H9 (cell line): Measurements from ENCODE around the gene FAM120C. TPM values are rescaled to one million over a fixed set of nuclear protein-coding genes. Genes with fewer than 3 reads are reported as not detected.

Source experiments
- DNase-seq: peaks from one replicate; pipeline ENCODE4 v3.0.0-alpha.2; 2017
- H2AFZ ChIP-seq: one replicate; pipeline ENCODE4 v1.6.1; 2013; ENCODE audit warnings: mild to moderate bottlenecking, low read length, control low read depth, moderate library complexity
- H2AK5ac ChIP-seq: 2 replicates; pipeline ENCODE4 v1.6.1; 2013; ENCODE audit warnings: low read length, control low read depth, mixed read lengths; ENCODE audit not compliant: insufficient read length
- H2BK120ac ChIP-seq: one replicate; pipeline ENCODE4 v1.6.1; 2013; ENCODE audit warnings: low read depth, mild to moderate bottlenecking, low read length, control low read depth, inconsistent platforms; ENCODE audit not compliant: poor library complexity, severe bottlenecking
- H2BK12ac ChIP-seq: 2 replicates; pipeline ENCODE4 v1.6.1; 2013; ENCODE audit warnings: low read length, control low read depth, mixed read lengths, low read depth; ENCODE audit not compliant: insufficient read length
- H2BK15ac ChIP-seq: 2 replicates; pipeline ENCODE4 v1.6.1; 2013; ENCODE audit warnings: low read depth, low read length, control low read depth
- H2BK20ac ChIP-seq: one replicate; pipeline ENCODE4 v1.6.1; 2013; ENCODE audit warnings: low read depth, mild to moderate bottlenecking, low read length, control low read depth, inconsistent platforms; ENCODE audit not compliant: poor library complexity, severe bottlenecking
- H2BK5ac ChIP-seq: 2 replicates; pipeline ENCODE4 v1.6.1; 2013; ENCODE audit warnings: low read length, control low read depth, mixed read lengths; ENCODE audit not compliant: insufficient read length
- H3K14ac ChIP-seq: 2 replicates; pipeline ENCODE4 v1.6.1; 2013; ENCODE audit warnings: low read length, control low read depth; ENCODE audit not compliant: insufficient read depth
- H3K18ac ChIP-seq: 2 replicates; pipeline ENCODE4 v1.6.1; 2013; ENCODE audit warnings: low read depth, mild to moderate bottlenecking, mixed read lengths, low read length, control low read depth; ENCODE audit not compliant: insufficient read length
- H3K23ac ChIP-seq: 2 replicates; pipeline ENCODE4 v1.6.1; 2013; ENCODE audit warnings: low read length, control low read depth, mixed read lengths, low read depth; ENCODE audit not compliant: insufficient read length
- H3K23me2 ChIP-seq: 2 replicates; pipeline ENCODE4 v1.6.1; 2013; ENCODE audit warnings: low read depth, mild to moderate bottlenecking, mixed read lengths, low read length, control low read depth; ENCODE audit not compliant: insufficient read length, poor library complexity, severe bottlenecking
- H3K27ac ChIP-seq: 2 replicates; pipeline ENCODE4 v1.5.1; 2013; ENCODE audit warnings: low read length, control low read depth, mixed read lengths, low read depth; ENCODE audit not compliant: insufficient read length
- H3K27me3 ChIP-seq: 2 replicates; pipeline ENCODE4 v1.6.1; 2013; ENCODE audit warnings: low read length, control low read depth, inconsistent platforms; ENCODE audit not compliant: insufficient read depth
- H3K4ac ChIP-seq: 2 replicates; pipeline ENCODE4 v1.6.1; 2013; ENCODE audit warnings: low read depth, mild to moderate bottlenecking, control low read depth, inconsistent platforms, low read length, moderate library complexity
- H3K4me1 ChIP-seq: 2 replicates; pipeline ENCODE4 v1.6.1; 2013; ENCODE audit warnings: low read length, control low read depth, inconsistent platforms; ENCODE audit not compliant: insufficient read depth
- H3K4me2 ChIP-seq: 2 replicates; pipeline ENCODE4 v1.6.1; 2013; ENCODE audit warnings: low read length, control low read depth, mixed read lengths; ENCODE audit not compliant: insufficient read length, insufficient read depth
- H3K56ac ChIP-seq: 2 replicates; pipeline ENCODE4 v1.6.1; 2013; ENCODE audit warnings: low read depth, mild to moderate bottlenecking, mixed read lengths, low read length, control low read depth; ENCODE audit not compliant: insufficient read length
- H3K79me1 ChIP-seq: 2 replicates; pipeline ENCODE4 v1.6.1; 2013; ENCODE audit warnings: low read depth, mild to moderate bottlenecking, moderate library complexity, low read length, control low read depth, inconsistent platforms; ENCODE audit not compliant: insufficient read depth, poor library complexity, severe bottlenecking
- H3K79me2 ChIP-seq: 2 replicates; pipeline ENCODE4 v1.6.1; 2013; ENCODE audit warnings: low read length, control low read depth, inconsistent platforms; ENCODE audit not compliant: insufficient read depth
- H3K9ac ChIP-seq: 2 replicates; pipeline ENCODE4 v1.6.1; 2013; ENCODE audit warnings: low read length, control low read depth, mixed read lengths; ENCODE audit not compliant: insufficient read length; ENCODE audit errors: extremely low read depth
- H3K9me3 ChIP-seq: one replicate; pipeline ENCODE4 v1.6.1; 2013; ENCODE audit warnings: low read depth, low read length, inconsistent platforms; ENCODE audit not compliant: control insufficient read depth
- H3T11ph ChIP-seq: one replicate; pipeline ENCODE4 v1.6.1; 2013; ENCODE audit warnings: mild to moderate bottlenecking, low read length, control low read depth, inconsistent platforms
- H4K20me1 ChIP-seq: one replicate; pipeline ENCODE4 v1.6.1; 2013; ENCODE audit not compliant: control insufficient read depth, insufficient read length, insufficient read depth
- H4K5ac ChIP-seq: 2 replicates; pipeline ENCODE4 v1.6.1; 2013; ENCODE audit warnings: low read depth, mild to moderate bottlenecking, mixed read lengths, low read length, control low read depth; ENCODE audit not compliant: insufficient read length
- H4K8ac ChIP-seq: replicated peaks from 2 replicates; pipeline ENCODE4 v1.6.1; 2013; ENCODE audit warnings: low read length, control low read depth, mixed read lengths, low read depth; ENCODE audit not compliant: insufficient read length
- H4K91ac ChIP-seq: 2 replicates; pipeline ENCODE4 v1.6.1; 2013; ENCODE audit warnings: low read depth, mild to moderate bottlenecking, moderate library complexity, mixed read lengths, low read length, control low read depth; ENCODE audit not compliant: insufficient read length
- H3K27ac Mint-ChIP-seq, 3 experiments: 2 replicates in 2 of 3; 3 replicates in 1 of 3; pipeline ENCODE4 v1.8.0; 2020 to 2021; ENCODE audit warnings: mixed read lengths in 3 of 3, mild to moderate bottlenecking in 1 of 3, moderate library complexity in 1 of 3
- H3K27me3 Mint-ChIP-seq: 2 replicates; pipeline ENCODE4 v1.8.0; 2021; ENCODE audit warnings: low read depth, mild to moderate bottlenecking, moderate library complexity, mixed read lengths
- H3K36me3 Mint-ChIP-seq, 3 experiments: 2 replicates in 2 of 3; 3 replicates in 1 of 3; pipeline ENCODE4 v1.8.0; 2020 to 2021; ENCODE audit warnings: low read depth in 3 of 3, mixed read lengths in 3 of 3; ENCODE audit not compliant: insufficient read depth in 1 of 3
- H3K4me1 Mint-ChIP-seq, 2 experiments: 2 replicates each; pipeline ENCODE4 v1.8.0; 2020; ENCODE audit warnings: mixed read lengths in 2 of 2
- H3K4me3 Mint-ChIP-seq, 2 experiments: 2 replicates in 1 of 2; 3 replicates in 1 of 2; pipeline ENCODE4 v1.8.0; 2020 to 2021; ENCODE audit warnings: mild to moderate bottlenecking in 2 of 2, mixed read lengths in 2 of 2, moderate library complexity in 1 of 2
- H3K9me3 Mint-ChIP-seq, 2 experiments: 2 replicates in 1 of 2; 3 replicates in 1 of 2; pipeline ENCODE4 v1.8.0; 2020; ENCODE audit warnings: mild to moderate bottlenecking in 2 of 2, mixed read lengths in 2 of 2, moderate library complexity in 1 of 2
- WGBS: extraction: QIAGEN DNeasy Blood & Tissue Kit; methylation state at CpG from one replicate; pipeline ENCODE4 v1.1.7; 2013; ENCODE audit warnings: missing lambda C conversion rate, low lambda C conversion rate, mixed read lengths; ENCODE audit not compliant: insufficient read length; ENCODE audit errors: extremely low coverage; 5-methylcytosine and 5-hydroxymethylcytosine counted together
- total RNA-seq: library from RNA; stranded (reverse); gene quantifications from 2 replicates; pipeline ENCODE4 v1.2.1, GENCODE V29; 2021
- TF ChIP-seq, protein P1 (sequence below): fragments of 200-600 bp; sonication (generic); conservative IDR thresholded peaks from 3 replicates; pipeline ENCODE4 v1.8.0; 2021; ENCODE audit warnings: antibody characterized with exemption, mild to moderate bottlenecking

Gene FAM120C
- total RNA-seq, 1 experiment from 2014 or later: 9.2 TPM

DNA sequence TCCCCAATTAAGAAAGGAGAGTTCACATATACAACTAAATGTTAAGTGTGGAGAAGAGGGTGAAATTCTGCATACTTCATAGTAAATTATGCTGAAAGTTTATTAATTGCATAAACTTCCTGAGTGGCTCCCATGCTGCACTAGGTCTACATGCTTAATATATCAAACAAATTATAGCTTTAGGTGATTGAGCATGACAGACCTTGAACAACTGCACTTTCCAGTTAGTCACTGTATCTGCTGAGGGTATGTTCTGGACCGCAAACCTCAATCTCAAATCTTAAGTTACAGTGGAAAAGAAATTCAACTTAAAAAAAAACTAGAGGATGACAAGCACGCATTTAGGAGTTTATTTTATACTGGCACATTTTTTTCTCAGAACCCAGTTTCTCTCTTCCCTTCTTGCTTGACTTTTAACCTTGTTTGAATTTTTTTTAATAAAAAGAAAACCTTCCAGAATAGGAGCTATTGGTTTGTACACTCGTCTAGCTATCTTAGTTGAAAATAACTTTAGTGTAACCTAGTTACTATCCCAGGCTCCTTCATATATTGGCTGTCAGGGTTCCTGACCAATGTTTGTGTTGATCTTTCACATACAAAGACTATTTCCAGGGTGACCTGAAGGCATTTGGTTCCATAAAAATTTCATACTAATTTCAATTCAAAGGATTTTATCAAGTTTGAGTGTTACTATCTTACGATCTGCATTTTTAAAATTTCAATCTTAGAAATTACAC is 10.2 kb upstream of the FAM120C start:
- Histone ChIP-seq H3K4ac (no peak overlapping the region), H4K5ac (no peak overlapping the region), H3K79me2 (no peaks in the 10 kb centered on the region), H3T11ph (no peak overlapping the region), H3K23me2 (no peaks in the 10 kb centered on the region), H2BK12ac (no peak overlapping the region), H4K91ac (no peak overlapping the region), H3K4me2 (no peak overlapping the region), H2BK5ac (no peak overlapping the region), H3K9me3 (peaks cover 15% of the 10 kb centered on the region), H3K4me1 (no peaks in the 10 kb centered on the region), H3K56ac (no peak overlapping the region), H2BK20ac (no peak overlapping the region), H3K18ac (no peak overlapping the region), H3K23ac (no peak overlapping the region), H2AK5ac (no peak overlapping the region), H3K27me3 (no peaks in the 10 kb centered on the region), H3K9ac (no peak overlapping the region), H3K79me1 (no peaks in the 10 kb centered on the region), H4K8ac (no peak overlapping the region), H2BK15ac (no peak overlapping the region), H3K14ac (no peak overlapping the region), H4K20me1 (no peaks in the 10 kb centered on the region), H2AFZ (no peak overlapping the region), H2BK120ac (no peak overlapping the region), H3K27ac (no peak overlapping the region)
- Mint-ChIP-seq H3K27me3 (no peaks in the 10 kb centered on the region; the same call in 1 of the 2 replicates), H3K4me1 (peaks cover 1 to 2% of the 10 kb centered on the region in 2 experiments; a peak in 3 of 4 replicates), H3K27ac (no peak overlapping the region), H3K4me3 (no peak overlapping the region), H3K9me3 (peaks cover 38 to 52% of the 10 kb centered on the region in 2 experiments), H3K36me3 (peaks cover 0 to 3% (median 0%) of the 10 kb centered on the region in 3 experiments; a peak in 5 of 7 replicates)
- no CpG with 5 or more reads among the region's 4 CpGs for WGBS
- no peak for DNase-seq
- TF ChIP-seq, protein P1, sequence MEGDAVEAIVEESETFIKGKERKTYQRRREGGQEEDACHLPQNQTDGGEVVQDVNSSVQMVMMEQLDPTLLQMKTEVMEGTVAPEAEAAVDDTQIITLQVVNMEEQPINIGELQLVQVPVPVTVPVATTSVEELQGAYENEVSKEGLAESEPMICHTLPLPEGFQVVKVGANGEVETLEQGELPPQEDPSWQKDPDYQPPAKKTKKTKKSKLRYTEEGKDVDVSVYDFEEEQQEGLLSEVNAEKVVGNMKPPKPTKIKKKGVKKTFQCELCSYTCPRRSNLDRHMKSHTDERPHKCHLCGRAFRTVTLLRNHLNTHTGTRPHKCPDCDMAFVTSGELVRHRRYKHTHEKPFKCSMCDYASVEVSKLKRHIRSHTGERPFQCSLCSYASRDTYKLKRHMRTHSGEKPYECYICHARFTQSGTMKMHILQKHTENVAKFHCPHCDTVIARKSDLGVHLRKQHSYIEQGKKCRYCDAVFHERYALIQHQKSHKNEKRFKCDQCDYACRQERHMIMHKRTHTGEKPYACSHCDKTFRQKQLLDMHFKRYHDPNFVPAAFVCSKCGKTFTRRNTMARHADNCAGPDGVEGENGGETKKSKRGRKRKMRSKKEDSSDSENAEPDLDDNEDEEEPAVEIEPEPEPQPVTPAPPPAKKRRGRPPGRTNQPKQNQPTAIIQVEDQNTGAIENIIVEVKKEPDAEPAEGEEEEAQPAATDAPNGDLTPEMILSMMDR: no peak
